H1 (cell line): ENCODE results near the gene SMYD4. TPM values are rescaled to one million over a fixed set of nuclear protein-coding genes. Genes with fewer than 3 reads are reported as not detected.

ENCODE experiments used
- CTCF ChIA-PET: fragments of 300-600 bp; sonication (Branson Sonifier 250); formaldehyde crosslinking; loops from one replicate; lab custom pipeline; 2021; ENCODE audit not compliant: partially characterized antibody; lab: Charles Lee
- POLR2A ChIA-PET: fragments of 300-600 bp; sonication (Branson Sonifier 250); formaldehyde crosslinking; loops from one replicate; lab custom pipeline; 2021; ENCODE audit warnings: inconsistent platforms; ENCODE audit not compliant: partially characterized antibody; lab: Charles Lee
- DNase-seq, 2 experiments: peaks; one replicate each; pipeline versions ENCODE4 v3.0.0 to v3.0.0-alpha.2; 2010 to 2022; ENCODE audit warnings: low spot score in 2 of 2, low read depth in 1 of 2, mixed read lengths in 1 of 2
- FAIRE-seq: peaks from 2 replicates; lab custom pipeline; 2011; peaks lifted over from hg19 to GRCh38; lab: Jason Lieb, UNC
- H2AFZ ChIP-seq: 2 replicates; pipeline ENCODE4 v1.8.1; 2012; ENCODE audit warnings: low read length, inconsistent platforms
- H2AK5ac ChIP-seq: 2 replicates; pipeline ENCODE4 v1.6.1; 2013; ENCODE audit warnings: low read depth, low read length
- H2BK120ac ChIP-seq: replicated peaks from 2 replicates; pipeline ENCODE3; 2013; ENCODE audit warnings: low read depth, low read length, inconsistent platforms
- H2BK12ac ChIP-seq: 2 replicates; pipeline ENCODE4 v1.6.1; 2013; ENCODE audit warnings: low read depth, low read length
- H2BK15ac ChIP-seq: 2 replicates; pipeline ENCODE4 v1.6.1; 2013; ENCODE audit warnings: low read length
- H2BK20ac ChIP-seq: 2 replicates; pipeline ENCODE4 v1.6.1; 2013; ENCODE audit warnings: low read length
- H2BK5ac ChIP-seq: 2 replicates; pipeline ENCODE4 v1.6.1; 2013; ENCODE audit warnings: low read depth, low read length
- H3K14ac ChIP-seq: 2 replicates; pipeline ENCODE4 v1.6.1; 2013; ENCODE audit warnings: inconsistent platforms; ENCODE audit not compliant: insufficient read length
- H3K18ac ChIP-seq: 2 replicates; pipeline ENCODE4 v1.6.1; 2013; ENCODE audit warnings: low read length; ENCODE audit errors: extremely low read depth
- H3K23ac ChIP-seq: 2 replicates; pipeline ENCODE4 v1.6.1; 2013; ENCODE audit warnings: inconsistent platforms; ENCODE audit not compliant: insufficient read length
- H3K23me2 ChIP-seq: 2 replicates; pipeline ENCODE4 v1.6.1; 2013; ENCODE audit warnings: low read depth, low read length
- H3K27ac ChIP-seq: 2 replicates; pipeline ENCODE4 v1.6.1; 2011; ENCODE audit warnings: low read depth, low read length, inconsistent platforms
- H3K27me3 ChIP-seq, 4 experiments: replicated peaks in 1 of 4; 1 replicate in 1 of 4; 2 replicates in 3 of 4; pipeline versions ENCODE4 v1.6.1 to v1.8.1; 2011 to 2013; ENCODE audit warnings: low read length in 3 of 4, mild to moderate bottlenecking in 3 of 4, inconsistent platforms in 2 of 4, mixed read lengths in 2 of 4, moderate library complexity in 1 of 4; ENCODE audit not compliant: control insufficient read depth in 3 of 4, insufficient read depth in 3 of 4; ENCODE audit errors: extremely low read depth in 1 of 4
- H3K36me3 ChIP-seq, 4 experiments: 2 replicates each; pipeline versions ENCODE4 v1.6.1 to v1.8.1; 2011 to 2013; ENCODE audit warnings: mild to moderate bottlenecking in 4 of 4, low read length in 3 of 4, moderate library complexity in 2 of 4, control low read depth in 1 of 4, inconsistent platforms in 1 of 4; ENCODE audit not compliant: insufficient read depth in 4 of 4, control insufficient read depth in 2 of 4
- H3K4ac ChIP-seq: replicated peaks from 2 replicates; pipeline ENCODE3; 2013; ENCODE audit warnings: low read length, low read depth, mixed read lengths, inconsistent platforms; ENCODE audit not compliant: insufficient read length
- H3K4me1 ChIP-seq, 4 experiments: replicated peaks in 1 of 4; 1 replicate in 1 of 4; 2 replicates in 3 of 4; pipeline versions ENCODE4 v1.6.1 to v1.8.1; 2011 to 2013; ENCODE audit warnings: low read length in 3 of 4, inconsistent platforms in 2 of 4, mixed read lengths in 1 of 4; ENCODE audit not compliant: insufficient read depth in 4 of 4, control insufficient read depth in 3 of 4
- H3K4me2 ChIP-seq, 2 experiments: 2 replicates each; pipeline versions ENCODE4 v1.6.1 to v1.8.1; 2011 to 2013; ENCODE audit warnings: low read depth in 2 of 2, low read length in 2 of 2, control low read depth in 1 of 2, inconsistent platforms in 1 of 2, mild to moderate bottlenecking in 1 of 2; ENCODE audit not compliant: insufficient read depth in 1 of 2
- H3K4me3 ChIP-seq, 4 experiments: fragments of 200-600, 300-600 bp in 1 of 4; sonication (generic), shearing (Covaris generic), sonication (Bioruptor Twin) in 1 of 4; 2 replicates each; pipeline versions ENCODE4 v1.5.1 to v1.8.1; 2011 to 2016; ENCODE audit warnings: low read length in 4 of 4, low read depth in 3 of 4, control low read depth in 2 of 4, inconsistent platforms in 2 of 4, mild to moderate bottlenecking in 2 of 4, mixed read lengths in 1 of 4, moderate library complexity in 1 of 4; ENCODE audit not compliant: insufficient read depth in 2 of 4; ENCODE audit errors: extremely low read depth in 1 of 4
- H3K56ac ChIP-seq: replicated peaks from 2 replicates; pipeline ENCODE3; 2013; ENCODE audit warnings: low read depth, mild to moderate bottlenecking, mixed read lengths, low read length, inconsistent platforms; ENCODE audit not compliant: insufficient read length
- H3K79me1 ChIP-seq: 2 replicates; pipeline ENCODE4 v1.6.1; 2013; ENCODE audit warnings: low read depth, low read length, control low read depth
- H3K79me2 ChIP-seq, 2 experiments: 2 replicates each; pipeline versions ENCODE4 v1.6.1 to v1.8.1; 2012 to 2013; ENCODE audit warnings: low read length in 2 of 2, mild to moderate bottlenecking in 2 of 2, inconsistent platforms in 1 of 2; ENCODE audit not compliant: insufficient read depth in 2 of 2, control insufficient read depth in 1 of 2
- H3K9ac ChIP-seq, 4 experiments: replicated peaks in 1 of 4; 1 replicate in 1 of 4; 2 replicates in 3 of 4; pipeline versions ENCODE4 v1.6.1 to v1.8.1; 2011 to 2013; ENCODE audit warnings: low read depth in 3 of 4, low read length in 3 of 4, control low read depth in 2 of 4, mild to moderate bottlenecking in 2 of 4, moderate library complexity in 2 of 4, inconsistent platforms in 1 of 4; ENCODE audit errors: extremely low read depth in 1 of 4
- H3K9me3 ChIP-seq, 2 experiments: 2 replicates each; pipeline versions ENCODE4 v1.6.1 to v1.8.1; 2012 to 2013; ENCODE audit warnings: mild to moderate bottlenecking in 2 of 2, moderate library complexity in 2 of 2, control low read depth in 1 of 2, inconsistent platforms in 1 of 2, low read depth in 1 of 2, low read length in 1 of 2, mixed read lengths in 1 of 2; ENCODE audit not compliant: insufficient read depth in 2 of 2
- H4K20me1 ChIP-seq, 2 experiments: replicated peaks in 1 of 2; 2 replicates each; pipeline versions ENCODE3 to v1.8.1; 2011 to 2013; ENCODE audit warnings: inconsistent platforms in 2 of 2, low read length in 2 of 2, mild to moderate bottlenecking in 1 of 2; ENCODE audit not compliant: insufficient read depth in 2 of 2, control insufficient read depth in 1 of 2
- H4K5ac ChIP-seq: 2 replicates; pipeline ENCODE4 v1.6.1; 2013; ENCODE audit warnings: low read length, low read depth, mixed read lengths, inconsistent platforms; ENCODE audit not compliant: insufficient read length
- H4K8ac ChIP-seq: 2 replicates; pipeline ENCODE4 v1.8.0; 2013; ENCODE audit warnings: mild to moderate bottlenecking, moderate library complexity, low read length, inconsistent platforms; ENCODE audit not compliant: insufficient read depth; ENCODE audit errors: extremely low read depth
- H4K91ac ChIP-seq: replicated peaks from 2 replicates; pipeline ENCODE3; 2013; ENCODE audit warnings: low read length, mixed read lengths, inconsistent platforms; ENCODE audit not compliant: insufficient read length
- CREB1 ChIP-seq: IDR thresholded peaks from 2 replicates; pipeline ENCODE4 v1.6.1; 2012; ENCODE audit warnings: inconsistent platforms
- JUN ChIP-seq: IDR thresholded peaks from 2 replicates; pipeline ENCODE4 v1.6.1; 2011; ENCODE audit warnings: low read depth, mild to moderate bottlenecking, improper control_type of control experiment, low read length
- KDM1A ChIP-seq: fragments of 200-600, 300-600 bp; sonication (generic); IDR thresholded peaks from 2 replicates; pipeline ENCODE4 v1.7.1; 2016; ENCODE audit warnings: mild to moderate bottlenecking, low read length, borderline replicate concordance
- NRF1 ChIP-seq: IDR thresholded peaks from 2 replicates; pipeline ENCODE4 v1.6.1; 2011; ENCODE audit warnings: mild to moderate bottlenecking, low read depth, low read length, improper control_type of control experiment
- POLR2AphosphoS5 ChIP-seq: IDR thresholded peaks from 2 replicates; pipeline ENCODE4 v1.6.1; 2011; ENCODE audit warnings: low read depth, low read length
- RBBP5 ChIP-seq: IDR thresholded peaks from 2 replicates; pipeline ENCODE4 v1.7.1; 2012; ENCODE audit warnings: low read depth, mild to moderate bottlenecking, inconsistent platforms, low read length, moderate library complexity, borderline replicate concordance
- whole genome bisulfite sequencing, 2 experiments: shearing (Covaris generic) in 1 of 2; methylation state at CpG; one replicate each; pipeline versions ENCODE4 v1.1.6 to v1.1.7; 2013 to 2015; ENCODE audit warnings: low lambda C conversion rate in 2 of 2, mixed read lengths in 2 of 2, inconsistent platforms in 1 of 2, low coverage in 1 of 2, missing lambda C conversion rate in 1 of 2; ENCODE audit not compliant: insufficient replicate concordance in 2 of 2, insufficient coverage in 1 of 2, insufficient read length in 1 of 2; ENCODE audit errors: extremely low coverage in 1 of 2, missing lambda C conversion rate in 1 of 2; 5-methylcytosine and 5-hydroxymethylcytosine counted together
- polyA plus RNA-seq, 7 experiments: library from polyadenylated mRNA; depleted of rRNA in 3 of 7; stranded (reverse) in 5 of 7; unstranded in 2 of 7; fragments of >200 nt in 5 of 7; fragments of 200-250 nt in 2 of 7; gene quantifications; 1 replicate in 5 of 7; 2 replicates in 1 of 7; 4 replicates in 1 of 7; pipeline versions ENCODE4 v1.2.1 to v1.2.3, GENCODE V29; 2011 to 2013; ENCODE audit warnings: missing spikeins in 2 of 7, mixed read lengths in 2 of 7
- total RNA-seq: library from RNA; stranded (reverse); fragmentation: NEBNext Ultra II Directional; extraction: Animal tissue kit (Norgen Biotek cat#: 25700); gene quantifications from 2 replicates; pipeline ENCODE4 v1.2.1, GENCODE V29; 2021

The SMYD4 gene
- total and polyA plus RNA-seq, 2 of the 8 experiments (the other 6 are each of a cell fraction or from before 2014, with no cell fraction given): 10.5 to 23.4 TPM

- Histone ChIP-seq H2BK12ac (no peak overlapping the region), H3K4ac (no peak overlapping the region), H3K23me2 (no peaks in the 10 kb centered on the region), H2BK5ac (no peak overlapping the region), H3K4me1 (peaks cover 0 to 4% (median 0%) of the 10 kb centered on the region in 4 experiments; a peak in 4 of 7 replicates), H3K4me3 (no peak overlapping the region), H3K27me3 (no peaks in the 10 kb centered on the region), H3K18ac (no peak overlapping the region), H2BK20ac (no peak overlapping the region), H3K14ac (no peak overlapping the region), H3K56ac (no peak overlapping the region), H2BK120ac (no peak overlapping the region), H4K91ac (no peak overlapping the region), H4K8ac (no peak overlapping the region), H3K79me1 (peaks cover 2% of the 10 kb centered on the region; the same call in 1 of the 2 replicates), H2AK5ac (no peak overlapping the region), H3K27ac (no peak overlapping the region), H3K36me3 (no peaks in the 10 kb centered on the region; a peak in 3 of 8 replicates), H3K4me2 (no peak overlapping the region), H3K79me2 (no peaks in the 10 kb centered on the region; a peak in 1 of 4 replicates), H3K23ac (no peak overlapping the region), H3K9ac (no peak overlapping the region), H2BK15ac (no peak overlapping the region), H4K20me1 (peaks cover 0 to 4% of the 10 kb centered on the region in 2 experiments), H4K5ac (no peak overlapping the region), H3K9me3 (no peaks in the 10 kb centered on the region), H2AFZ (no peak overlapping the region)
- DNase-seq (no peak), FAIRE-seq (no peak)
- POLR2A ChIA-PET: interaction anchor here (0.6 to 4.2 kb wide), 5 partner anchors 14 to 65 kb away, joined by 3 to 16 read pairs (median 3); no protein-coding TSS in a partner anchor
- 95% methylated on average over 9 of the region's 10 CpGs; no CpG with 5 or more reads in 1 of the 2 experiments for WGBS, 2 experiments
- CTCF ChIA-PET: interaction anchor here (0.5 to 7.1 kb wide), 8 partner anchors 10 to 67 kb away, joined by 3 to 34 read pairs (median 4); no protein-coding TSS in a partner anchor
- no peak for TF ChIP-seq KDM1A
- TF ChIP-seq JUN: no peak
- no peak for TF ChIP-seq NRF1
- TF ChIP-seq POLR2AphosphoS5: no peak
- no peak for TF ChIP-seq RBBP5
- TF ChIP-seq CREB1: no peak
Measured at GRCh38 chr17:1731194-1731506, 98.6 kb downstream of the SMYD4 start.
